Mammary epithelial cell (primary cell): ENCODE results near the gene TCERG1L.

Experiments used
- EZH2 ChIP-seq: IDR thresholded peaks from 2 replicates; pipeline ENCODE4 v1.6.1; 2012; ENCODE audit warnings: low read length, inconsistent platforms, borderline replicate concordance
- TF ChIP-seq, protein P1 (sequence below), 2 donors: IDR thresholded peaks in 1 of 2; conservative IDR thresholded peaks in 1 of 2; 2 replicates each; pipeline ENCODE4 v1.5.1; 2011 to 2012; ENCODE audit warnings: inconsistent platforms in 2 of 2, low read length in 2 of 2, mild to moderate bottlenecking in 2 of 2, control low read depth in 1 of 2, low read depth in 1 of 2; ENCODE audit not compliant: insufficient read depth in 1 of 2; ENCODE audit errors: extremely low read depth in 1 of 2

DNA sequence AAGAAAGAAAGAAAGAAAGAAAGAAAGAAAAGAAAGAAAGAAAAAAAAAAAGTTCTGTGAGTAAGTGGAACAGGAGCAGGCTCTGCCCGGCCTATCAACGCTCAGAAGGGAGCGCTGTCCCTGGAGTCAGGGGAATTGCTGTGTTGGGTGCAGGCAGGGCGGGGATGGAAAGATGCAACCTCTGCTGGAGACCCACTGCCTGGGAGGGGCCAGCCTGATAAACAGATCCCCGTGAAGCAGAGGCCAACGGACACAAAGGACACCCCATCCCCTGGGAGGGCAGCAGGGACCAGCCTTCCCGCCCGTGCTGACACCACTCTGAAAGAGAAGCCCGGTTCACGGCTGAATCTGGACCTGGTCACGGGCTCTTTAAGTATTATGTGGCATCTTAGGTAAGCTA, 54.5 kb downstream of the TCERG1L start:
- TF ChIP-seq, protein P1, sequence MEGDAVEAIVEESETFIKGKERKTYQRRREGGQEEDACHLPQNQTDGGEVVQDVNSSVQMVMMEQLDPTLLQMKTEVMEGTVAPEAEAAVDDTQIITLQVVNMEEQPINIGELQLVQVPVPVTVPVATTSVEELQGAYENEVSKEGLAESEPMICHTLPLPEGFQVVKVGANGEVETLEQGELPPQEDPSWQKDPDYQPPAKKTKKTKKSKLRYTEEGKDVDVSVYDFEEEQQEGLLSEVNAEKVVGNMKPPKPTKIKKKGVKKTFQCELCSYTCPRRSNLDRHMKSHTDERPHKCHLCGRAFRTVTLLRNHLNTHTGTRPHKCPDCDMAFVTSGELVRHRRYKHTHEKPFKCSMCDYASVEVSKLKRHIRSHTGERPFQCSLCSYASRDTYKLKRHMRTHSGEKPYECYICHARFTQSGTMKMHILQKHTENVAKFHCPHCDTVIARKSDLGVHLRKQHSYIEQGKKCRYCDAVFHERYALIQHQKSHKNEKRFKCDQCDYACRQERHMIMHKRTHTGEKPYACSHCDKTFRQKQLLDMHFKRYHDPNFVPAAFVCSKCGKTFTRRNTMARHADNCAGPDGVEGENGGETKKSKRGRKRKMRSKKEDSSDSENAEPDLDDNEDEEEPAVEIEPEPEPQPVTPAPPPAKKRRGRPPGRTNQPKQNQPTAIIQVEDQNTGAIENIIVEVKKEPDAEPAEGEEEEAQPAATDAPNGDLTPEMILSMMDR (conservative IDR thresholded peaks at IDR 0.05 in 1 of 2, IDR thresholded peaks at IDR 0.05 in 1 of 2; ENCODE audit: extremely low read depth in 1 of 2, insufficient read depth in 1 of 2, low read depth in 1 of 2, low read length in 2 of 2): no peak
- TF ChIP-seq EZH2: no peak
